Fibroblast of the conjunctiva (primary cell): Measurements from ENCODE around the gene BTNL3.

Source experiments
- DNase-seq: peaks from one replicate; pipeline ENCODE4 v3.0.0-alpha.2; 2010; ENCODE audit warnings: low read depth

BTNL3 gene

GRCh38 chr5:181047921-181048320 lies 59.3 kb downstream of the BTNL3 start:
- no peak for DNase-seq

GRCh38 chr5:181050016-181050415 lies 61.4 kb downstream of the BTNL3 start:
- no peak for DNase-seq

- no peak for DNase-seq
Measured at GRCh38 chr5:181051841-181052671, 63.4 kb downstream of the BTNL3 start.

- no peak for DNase-seq
Measured at GRCh38 chr5:181052672-181053487, 64.2 kb downstream of the BTNL3 start.

GRCh38 chr5:181053488-181054121 lies 65.0 kb downstream of the BTNL3 start:
- DNase-seq = no peak

- DNase-seq = no peak
Measured at GRCh38 chr5:181054138-181054537, 65.5 kb downstream of the BTNL3 start.

GRCh38 chr5:181054871-181055459 lies 66.3 kb downstream of the BTNL3 start:
- DNase-seq = no peak
